Lower leg skin (tissue), 3 donors: ENCODE data around the gene KRT78.

Source experiments
- CTCF ChIP-seq, 3 donors: fragments of 450-650 bp; IDR thresholded peaks; one replicate each; pipeline ENCODE4 v1.5.1; 2016; ENCODE audit warnings: antibody characterized with exemption in 3 of 3, mild to moderate bottlenecking in 3 of 3, moderate library complexity in 2 of 3
- POLR2A ChIP-seq, 2 donors: fragments of 450-650 bp; IDR thresholded peaks; one replicate each; pipeline ENCODE4 v1.6.1; 2016 to 2017; ENCODE audit warnings: antibody characterized with exemption in 2 of 2, mild to moderate bottlenecking in 1 of 2, moderate library complexity in 1 of 2

GRCh38 chr12:52891044-52891443 lies 42.2 kb upstream of the KRT78 start:
- TF ChIP-seq CTCF (IDR thresholded peaks at IDR 0.05) (no peak), POLR2A (IDR thresholded peaks at IDR 0.05) (no peak)
